ENCODE data around the gene ANKS1A. TPM values are rescaled to one million over a fixed set of nuclear protein-coding genes. Genes with fewer than 3 reads are reported as not detected.

ANKS1A gene
- total RNA-seq, 1 donor from 2014 or later: 17.0 TPM

GRCh38 chr6:34940030-34940434 is 51.0 kb downstream of the ANKS1A start:
- H4K20me1 ChIP-seq (ENCODE audit: low read depth): no peaks in the 10 kb centered on the region
- peaks cover 37% of the 10 kb centered on the region for H3K79me2 ChIP-seq (ENCODE audit: low read depth)
- H3K9me3 ChIP-seq (ENCODE audit: low read depth): no peaks in the 10 kb centered on the region
- H3K27me3 Mint-ChIP-seq (ENCODE audit: insufficient read depth, low read depth): no peaks in the 10 kb centered on the region
- no peak for DNase-seq (ENCODE audit: low spot score)
- H3K36me3 ChIP-seq: no peaks in the 10 kb centered on the region
- H3K4me1 Mint-ChIP-seq: no peaks in the 10 kb centered on the region
- no peaks in the 10 kb centered on the region for H3K27me3 ChIP-seq
- H3K4me3 Mint-ChIP-seq: no peak overlapping the region
- H3F3A ChIP-seq (ENCODE audit: low read depth): no peaks in the 10 kb centered on the region
- H3K9ac ChIP-seq: no peak overlapping the region
- no peak overlapping the region for H2AFZ ChIP-seq (replicated peaks)
- no peak overlapping the region for H3K27ac ChIP-seq
- TF ChIP-seq CTCF (IDR thresholded peaks at IDR 0.05) (no peak), EZH2 (IDR thresholded peaks at IDR 0.05) (no peak), EZH2phosphoT487 (IDR thresholded peaks at IDR 0.05) (no peak)
- no peaks in the 10 kb centered on the region for H3K4me1 ChIP-seq
- no peak overlapping the region for H3K27ac Mint-ChIP-seq
- H3K4me3 ChIP-seq: no peak overlapping the region
- peaks cover 3% of the 10 kb centered on the region for H3K36me3 Mint-ChIP-seq
- peaks cover 4% of the 10 kb centered on the region for H3K9me3 Mint-ChIP-seq
- H3K4me2 ChIP-seq: no peak overlapping the region

- peaks cover 38% of the 10 kb centered on the region for H3K79me2 ChIP-seq (ENCODE audit: low read depth)
- no peaks in the 10 kb centered on the region for H4K20me1 ChIP-seq (ENCODE audit: low read depth)
- H3K4me2 ChIP-seq: no peak overlapping the region
- no peak overlapping the region for H2AFZ ChIP-seq (replicated peaks)
- no peaks in the 10 kb centered on the region for H3K27me3 Mint-ChIP-seq (ENCODE audit: insufficient read depth, low read depth)
- H3K27ac ChIP-seq: no peak overlapping the region
- H3K9me3 Mint-ChIP-seq: peaks cover 4% of the 10 kb centered on the region
- peaks cover 6% of the 10 kb centered on the region for H3K36me3 Mint-ChIP-seq
- no peaks in the 10 kb centered on the region for H3K27me3 ChIP-seq
- no peaks in the 10 kb centered on the region for H3F3A ChIP-seq (ENCODE audit: low read depth)
- no peaks in the 10 kb centered on the region for H3K4me1 ChIP-seq
- DNase-seq (ENCODE audit: low spot score): no peak
- no peak for TF ChIP-seq EZH2phosphoT487 (IDR thresholded peaks at IDR 0.05)
- no peak for TF ChIP-seq CTCF (IDR thresholded peaks at IDR 0.05)
- TF ChIP-seq EZH2 (IDR thresholded peaks at IDR 0.05): no peak
- no peaks in the 10 kb centered on the region for H3K4me1 Mint-ChIP-seq
- no peak overlapping the region for H3K9ac ChIP-seq
- H3K9me3 ChIP-seq (ENCODE audit: low read depth): no peaks in the 10 kb centered on the region
- H3K36me3 ChIP-seq: no peaks in the 10 kb centered on the region
- no peak overlapping the region for H3K27ac Mint-ChIP-seq
- no peak overlapping the region for H3K4me3 ChIP-seq
- no peak overlapping the region for H3K4me3 Mint-ChIP-seq
These were observed 52.4 kb downstream of the ANKS1A start for GRCh38 chr6:34941421-34941820.

GRCh38 chr6:34945317-34945716 is 56.3 kb downstream of the ANKS1A start:
- no peaks in the 10 kb centered on the region for H3K27me3 Mint-ChIP-seq (ENCODE audit: insufficient read depth, low read depth)

More at GRCh38 chr6:34945317-34945716, 56.3 kb downstream of the ANKS1A start:
- H3K9me3 ChIP-seq (ENCODE audit: low read depth): no peaks in the 10 kb centered on the region
- no peak overlapping the region for H2AFZ ChIP-seq (replicated peaks)
- H3K4me2 ChIP-seq: no peak overlapping the region
- H3K9me3 Mint-ChIP-seq: peaks cover 4% of the 10 kb centered on the region
- no peak overlapping the region for H3K27ac ChIP-seq
- peaks cover 8% of the 10 kb centered on the region for H3K4me1 Mint-ChIP-seq
- TF ChIP-seq CTCF (IDR thresholded peaks at IDR 0.05): no peak
- TF ChIP-seq EZH2 (IDR thresholded peaks at IDR 0.05): no peak
- no peak for TF ChIP-seq EZH2phosphoT487 (IDR thresholded peaks at IDR 0.05)
- no peaks in the 10 kb centered on the region for H3F3A ChIP-seq (ENCODE audit: low read depth)
- H3K27ac Mint-ChIP-seq: no peak overlapping the region
- H3K36me3 ChIP-seq: no peaks in the 10 kb centered on the region
- H4K20me1 ChIP-seq (ENCODE audit: low read depth): peaks cover 13% of the 10 kb centered on the region
- peaks cover 35% of the 10 kb centered on the region for H3K79me2 ChIP-seq (ENCODE audit: low read depth)
- peaks cover 10% of the 10 kb centered on the region for H3K4me1 ChIP-seq
- no peak overlapping the region for H3K9ac ChIP-seq
- no peak overlapping the region for H3K4me3 ChIP-seq
- H3K27me3 ChIP-seq: no peaks in the 10 kb centered on the region
- no peak for DNase-seq (ENCODE audit: low spot score)
- no peak overlapping the region for H3K4me3 Mint-ChIP-seq
- H3K36me3 Mint-ChIP-seq: peaks cover 8% of the 10 kb centered on the region

Measured in neural progenitor cell (in vitro differentiated cells).